RWPE1 (cell line): ENCODE data around the gene ACSS2.

ENCODE experiments used
- CTCF ChIA-PET: fragments of 350-600 bp; sonication (Branson Sonifier 250); formaldehyde crosslinking; extraction: SDS; loops from one replicate; lab custom pipeline; 2021; lab: Yijun Ruan, JAX
- POLR2A ChIA-PET: fragments of 400-600 bp; formaldehyde crosslinking; extraction: SDS; loops from one replicate; lab custom pipeline; 2020; ENCODE audit warnings: antibody characterized with exemption; ENCODE audit not compliant: low non-redundant PET; lab: Yijun Ruan, JAX
- DNase-seq: peaks from one replicate; pipeline ENCODE4 v3.0.0; 2012; ENCODE audit warnings: low spot score
- H3K27ac ChIP-seq: fragments of 450-650 bp; 2 replicates; pipeline ENCODE4 v1.5.1; 2017
- TF ChIP-seq, protein P1 (sequence below): fragments of 450-650 bp; conservative IDR thresholded peaks from 2 replicates; pipeline ENCODE4 v1.5.1; 2017; ENCODE audit warnings: low read depth, mild to moderate bottlenecking

Gene ACSS2

GRCh38 chr20:34907616-34908469 is 31.4 kb downstream of the ACSS2 start:
- H3K27ac ChIP-seq = peak overlapping the region; percentile 78
- CTCF ChIA-PET = interaction anchor here (0.6 to 1.0 kb wide), 6 partner anchors 20 to 372 kb away, joined by 3 to 9 read pairs (median 4); no protein-coding TSS in a partner anchor

DNA sequence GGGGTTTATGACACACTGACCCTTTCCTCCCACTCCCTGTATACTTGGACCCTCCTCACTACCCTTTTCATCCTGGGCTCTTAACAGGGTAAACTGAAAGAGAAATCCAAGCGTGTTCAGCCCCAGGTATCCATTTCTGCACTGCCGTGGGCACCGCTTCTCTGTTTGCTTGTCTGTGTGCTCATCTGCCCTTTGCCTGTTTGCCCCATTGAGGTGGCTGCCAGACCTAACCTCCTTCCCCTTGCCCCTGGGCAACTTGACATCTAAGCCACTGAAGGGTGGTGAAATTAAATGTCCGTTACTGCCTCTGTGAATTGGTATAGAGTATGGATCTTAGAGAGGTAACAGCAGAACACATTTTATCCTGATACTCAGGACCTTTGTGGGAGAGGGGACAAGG is 38.7 kb downstream of the ACSS2 start:
- H3K27ac ChIP-seq = no peak overlapping the region
- DNase-seq = no peak
- ChIA-PET POLR2A (no interaction called here), CTCF (no interaction called here)
- TF ChIP-seq, protein P1, sequence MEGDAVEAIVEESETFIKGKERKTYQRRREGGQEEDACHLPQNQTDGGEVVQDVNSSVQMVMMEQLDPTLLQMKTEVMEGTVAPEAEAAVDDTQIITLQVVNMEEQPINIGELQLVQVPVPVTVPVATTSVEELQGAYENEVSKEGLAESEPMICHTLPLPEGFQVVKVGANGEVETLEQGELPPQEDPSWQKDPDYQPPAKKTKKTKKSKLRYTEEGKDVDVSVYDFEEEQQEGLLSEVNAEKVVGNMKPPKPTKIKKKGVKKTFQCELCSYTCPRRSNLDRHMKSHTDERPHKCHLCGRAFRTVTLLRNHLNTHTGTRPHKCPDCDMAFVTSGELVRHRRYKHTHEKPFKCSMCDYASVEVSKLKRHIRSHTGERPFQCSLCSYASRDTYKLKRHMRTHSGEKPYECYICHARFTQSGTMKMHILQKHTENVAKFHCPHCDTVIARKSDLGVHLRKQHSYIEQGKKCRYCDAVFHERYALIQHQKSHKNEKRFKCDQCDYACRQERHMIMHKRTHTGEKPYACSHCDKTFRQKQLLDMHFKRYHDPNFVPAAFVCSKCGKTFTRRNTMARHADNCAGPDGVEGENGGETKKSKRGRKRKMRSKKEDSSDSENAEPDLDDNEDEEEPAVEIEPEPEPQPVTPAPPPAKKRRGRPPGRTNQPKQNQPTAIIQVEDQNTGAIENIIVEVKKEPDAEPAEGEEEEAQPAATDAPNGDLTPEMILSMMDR = no peak

More at GRCh38 chr20:34907616-34908469, 31.4 kb downstream of the ACSS2 start:
- TF ChIP-seq, protein P1 = no peak
- POLR2A ChIA-PET = no interaction called here
- DNase-seq = peak; percentile 99

DNA sequence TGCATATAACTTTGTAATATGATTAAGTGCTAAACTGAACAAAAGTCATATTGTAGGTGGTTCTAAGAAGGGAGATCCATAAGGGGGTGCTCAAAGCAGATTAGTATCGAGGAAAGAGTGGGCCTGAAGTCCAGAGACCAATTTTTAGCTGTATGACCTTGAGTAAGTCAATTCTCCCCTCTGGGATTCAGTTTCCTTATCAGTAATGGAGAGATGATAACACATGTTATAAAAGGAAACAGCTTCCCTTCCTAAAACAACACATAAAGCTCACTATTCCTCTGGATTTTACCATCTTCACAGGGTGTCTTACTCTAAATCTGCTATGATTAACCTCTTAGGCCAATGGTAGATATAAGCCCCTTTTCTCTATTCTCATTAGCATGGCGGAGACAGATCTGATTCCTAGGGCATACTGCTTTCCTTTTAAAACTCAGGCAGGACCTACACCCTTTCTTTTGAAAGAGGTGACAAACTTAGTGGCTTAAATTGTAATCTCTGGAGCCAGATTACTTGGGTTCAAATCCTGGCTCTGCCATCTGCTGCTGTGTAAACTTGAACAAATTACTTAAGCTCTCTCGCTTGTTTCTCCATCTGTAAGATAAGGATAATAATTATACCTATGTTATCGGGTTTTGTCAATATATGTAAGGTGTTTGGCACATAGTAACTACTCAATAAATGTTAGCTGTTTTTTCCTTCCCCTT is 39.5 kb downstream of the ACSS2 start:
- ChIA-PET POLR2A (interaction anchor here (1.0 kb wide), 1 partner anchor 40 kb away, joined by 3 read pairs; no protein-coding TSS in a partner anchor), CTCF (no interaction called here)
- TF ChIP-seq, protein P1 = no peak
- H3K27ac ChIP-seq = no peak overlapping the region
- DNase-seq = no peak

GRCh38 chr20:34916774-34917354 is 40.5 kb downstream of the ACSS2 start:
- ChIA-PET CTCF (no interaction called here), POLR2A (no interaction called here)
- TF ChIP-seq, protein P1 = no peak
- H3K27ac ChIP-seq = no peak overlapping the region
- no peak for DNase-seq

DNA sequence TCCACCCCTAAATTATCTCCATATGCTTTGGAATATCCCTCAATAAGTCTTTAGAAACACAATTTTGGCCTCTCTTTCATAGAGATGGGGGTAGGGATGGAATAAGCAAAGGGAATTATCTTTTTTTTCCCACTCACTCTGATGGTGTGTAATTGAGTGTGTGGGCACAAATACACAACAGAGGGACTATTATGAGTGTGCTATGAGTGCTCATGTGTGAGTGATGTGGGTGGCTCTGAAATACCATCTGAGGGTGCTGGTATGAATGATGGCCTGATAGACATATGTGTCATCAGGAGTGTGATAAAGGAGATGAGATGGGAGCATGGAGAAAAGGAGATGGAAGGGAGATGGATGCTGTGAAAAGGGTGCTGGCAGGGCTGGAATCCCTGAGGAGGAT is 43.6 kb downstream of the ACSS2 start:
- DNase-seq = no peak
- H3K27ac ChIP-seq = no peak overlapping the region
- POLR2A ChIA-PET = interaction anchor here (0.6 kb wide), 1 partner anchor 179 kb away, joined by 4 read pairs; no protein-coding TSS in a partner anchor
- TF ChIP-seq, protein P1 = no peak
- CTCF ChIA-PET = no interaction called here

GRCh38 chr20:34921436-34921835 is 45.0 kb downstream of the ACSS2 start:
- peak overlapping the region; percentile 55 for H3K27ac ChIP-seq
- TF ChIP-seq, protein P1 = no peak
- ChIA-PET CTCF (interaction anchor here (0.6 kb wide), 2 partner anchors 42 to 153 kb away, joined by 3 read pairs; no protein-coding TSS in a partner anchor), POLR2A (no interaction called here)
- no peak for DNase-seq
